NOMO-1 treated with dmso at 0.1 percent for 144 hours (cell line): ENCODE measurements around the gene P2RX4.

ENCODE experiments used
- DNase-seq: peaks from one replicate; lab custom pipeline; 2025; ENCODE audit not compliant: unreplicated experiment; lab: John Stamatoyannopoulos, UW

P2RX4 gene

DNA sequence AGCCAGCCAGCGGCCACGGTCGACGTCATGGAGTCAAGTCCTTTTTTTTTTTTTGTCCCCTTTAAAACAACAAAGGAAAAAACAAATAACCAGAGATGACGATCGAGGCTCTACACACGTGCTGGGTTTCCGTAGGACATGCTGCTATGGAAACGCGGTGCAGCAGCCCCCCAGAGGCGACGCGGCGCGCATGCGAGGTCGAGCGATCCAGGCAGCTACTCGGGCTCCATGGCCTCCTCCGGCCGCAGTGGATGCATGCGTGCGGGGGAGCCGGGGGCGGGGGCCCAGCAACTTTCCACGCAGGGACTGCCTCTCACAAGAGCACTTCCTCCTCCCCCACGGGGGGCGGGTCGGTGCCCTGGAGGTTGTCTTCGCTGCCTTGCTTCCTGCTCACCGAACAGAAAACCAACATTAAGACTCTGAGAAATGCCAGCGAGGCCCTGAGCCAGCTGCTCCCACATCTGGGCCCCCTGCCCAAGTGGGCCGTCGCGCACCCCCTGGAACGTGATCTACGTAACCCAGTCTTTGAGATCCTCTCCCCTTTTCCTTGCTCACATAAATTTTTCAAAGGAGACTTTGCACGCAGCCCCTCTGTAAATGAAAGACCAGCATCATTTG, 30.7 kb downstream of the P2RX4 start:
- peak; percentile 82 for DNase-seq

- DNase-seq, result no peak
Observed at GRCh38 chr12:121241156-121241970, 31.4 kb downstream of the P2RX4 start.

GRCh38 chr12:121245031-121245430, 35.1 kb downstream of the P2RX4 start:
- no peak for DNase-seq

GRCh38 chr12:121245951-121246350, 36.0 kb downstream of the P2RX4 start:
- DNase-seq, result no peak

GRCh38 chr12:121246893-121247557, 37.1 kb downstream of the P2RX4 start:
- no peak for DNase-seq

DNA sequence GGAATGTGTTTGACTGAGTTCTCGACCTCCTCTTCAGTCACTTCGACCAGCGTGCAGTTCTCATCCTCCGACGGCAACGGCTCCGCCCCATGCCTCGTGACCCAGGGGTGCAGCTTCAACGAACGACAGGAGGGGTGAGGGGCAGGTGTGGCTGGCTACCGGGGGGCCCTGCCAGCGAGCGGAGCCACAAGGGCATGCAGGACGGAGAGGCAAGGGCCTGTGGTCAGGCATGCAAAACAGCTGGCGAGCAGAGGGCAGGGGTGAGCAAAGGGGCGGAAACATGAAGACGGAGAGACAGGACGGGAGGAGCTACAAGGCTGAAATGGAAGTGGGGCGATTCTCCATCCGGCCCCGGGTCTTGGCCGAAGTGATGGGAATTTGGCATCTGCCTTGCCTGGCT, 38.7 kb downstream of the P2RX4 start:
- DNase-seq, result no peak

DNA sequence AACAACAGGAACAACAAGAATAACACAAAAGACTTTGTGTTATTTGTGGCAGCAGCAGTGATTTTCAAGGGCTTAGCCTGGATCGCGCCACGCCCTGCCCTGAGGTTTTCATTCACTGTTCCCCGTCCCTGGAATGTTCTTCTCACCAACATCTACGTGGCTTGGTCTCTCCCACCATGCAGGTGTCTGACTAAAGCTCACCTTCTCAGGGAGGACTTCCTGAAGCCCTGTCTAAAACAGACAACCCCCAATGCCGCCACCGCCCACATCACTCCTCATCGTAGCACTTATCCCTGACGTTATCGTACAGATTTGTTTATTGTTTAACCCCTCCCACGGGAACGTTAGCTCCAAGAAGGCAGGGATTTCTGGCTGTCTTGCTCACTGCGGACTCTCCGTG, 40.4 kb downstream of the P2RX4 start:
- DNase-seq, result no peak

GRCh38 chr12:121251838-121252237, 41.9 kb downstream of the P2RX4 start:
- DNase-seq, result no peak

- DNase-seq, result no peak
Observed at GRCh38 chr12:121252712-121253345, 42.9 kb downstream of the P2RX4 start.

- no peak for DNase-seq
Observed at GRCh38 chr12:121253638-121254335, 43.9 kb downstream of the P2RX4 start.

DNA sequence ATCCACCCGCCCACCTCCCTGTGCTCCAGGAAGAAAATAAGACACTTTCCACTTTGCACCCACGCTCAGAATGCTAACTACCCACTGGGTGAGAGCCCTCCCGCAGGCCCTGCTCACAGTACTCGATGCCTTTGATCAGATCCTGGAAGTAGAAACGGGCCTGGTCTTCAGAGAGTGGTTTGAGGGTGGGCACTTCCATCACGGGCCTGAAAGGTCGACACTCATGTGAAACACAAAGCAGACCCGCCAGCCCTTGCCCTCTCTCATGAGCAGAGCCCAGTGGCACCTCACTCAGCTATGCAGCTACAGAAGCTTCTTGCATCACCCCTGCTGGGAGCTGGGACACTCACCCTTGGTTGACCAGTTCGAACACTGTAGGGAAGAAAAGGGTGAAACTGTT, 45.5 kb downstream of the P2RX4 start:
- DNase-seq, result no peak

- peak; percentile 30 for DNase-seq
Observed at GRCh38 chr12:121257704-121258449, 47.9 kb downstream of the P2RX4 start.

- no peak for DNase-seq
Observed at GRCh38 chr12:121259074-121259473, 49.1 kb downstream of the P2RX4 start.

DNA sequence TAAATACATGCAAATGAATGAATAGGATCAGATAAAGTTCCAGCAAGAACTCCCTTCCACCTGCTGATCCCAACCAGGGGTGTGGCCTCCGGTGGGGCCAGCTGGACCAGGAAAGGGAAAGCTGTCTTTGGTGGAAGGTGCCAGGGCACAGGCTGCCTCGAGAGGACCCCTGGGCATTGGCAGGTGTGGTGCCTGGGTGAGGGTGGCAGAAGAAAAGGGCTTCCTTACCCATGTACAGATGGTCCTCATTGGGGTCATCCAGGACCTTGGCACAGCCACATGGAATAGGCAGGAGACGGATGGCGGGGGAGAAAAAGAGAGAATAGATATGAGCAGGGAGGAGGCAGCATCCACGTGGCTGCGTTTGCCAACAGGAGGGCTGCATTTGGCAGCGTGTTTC, 50.2 kb downstream of the P2RX4 start:
- no peak for DNase-seq

- no peak for DNase-seq
Observed at GRCh38 chr12:121261398-121261797, 51.5 kb downstream of the P2RX4 start.

DNA sequence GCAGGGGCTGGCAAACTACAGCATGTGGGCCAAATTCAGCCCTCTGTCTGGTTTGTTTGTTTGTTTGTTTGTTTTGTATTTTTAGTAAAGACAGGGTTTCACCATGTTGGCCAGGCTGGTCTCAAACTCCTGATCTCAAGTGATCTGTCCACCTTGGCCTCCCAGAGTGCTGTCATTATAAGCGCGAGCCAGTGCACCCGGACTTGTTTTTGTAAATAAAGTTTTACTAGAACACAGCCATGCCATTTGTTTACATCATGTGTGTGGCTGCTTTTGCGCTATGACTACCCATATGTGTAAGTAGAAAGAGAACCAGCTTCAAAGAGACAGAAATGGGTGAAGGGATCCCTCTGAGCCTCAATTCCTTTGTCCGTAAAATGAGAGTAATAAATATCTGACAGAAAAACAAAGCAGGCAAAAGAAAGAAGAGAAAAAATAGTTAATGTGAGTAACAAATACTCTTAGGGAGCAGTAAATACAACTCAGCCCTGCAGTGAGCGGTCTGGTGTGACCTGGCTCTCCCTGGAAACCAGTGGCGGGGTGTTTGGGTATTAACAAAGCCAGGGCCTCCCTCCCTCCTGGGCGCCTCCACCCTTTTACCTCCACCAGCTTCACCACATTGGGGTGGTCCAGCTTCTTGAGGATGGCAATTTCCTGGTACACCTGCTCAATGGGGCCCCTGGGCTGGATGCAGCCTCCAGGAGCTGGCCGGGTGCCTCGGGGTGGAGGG, 53.4 kb downstream of the P2RX4 start:
- DNase-seq, result no peak

- no peak for DNase-seq
Observed at GRCh38 chr12:121264135-121264534, 54.2 kb downstream of the P2RX4 start.

DNA sequence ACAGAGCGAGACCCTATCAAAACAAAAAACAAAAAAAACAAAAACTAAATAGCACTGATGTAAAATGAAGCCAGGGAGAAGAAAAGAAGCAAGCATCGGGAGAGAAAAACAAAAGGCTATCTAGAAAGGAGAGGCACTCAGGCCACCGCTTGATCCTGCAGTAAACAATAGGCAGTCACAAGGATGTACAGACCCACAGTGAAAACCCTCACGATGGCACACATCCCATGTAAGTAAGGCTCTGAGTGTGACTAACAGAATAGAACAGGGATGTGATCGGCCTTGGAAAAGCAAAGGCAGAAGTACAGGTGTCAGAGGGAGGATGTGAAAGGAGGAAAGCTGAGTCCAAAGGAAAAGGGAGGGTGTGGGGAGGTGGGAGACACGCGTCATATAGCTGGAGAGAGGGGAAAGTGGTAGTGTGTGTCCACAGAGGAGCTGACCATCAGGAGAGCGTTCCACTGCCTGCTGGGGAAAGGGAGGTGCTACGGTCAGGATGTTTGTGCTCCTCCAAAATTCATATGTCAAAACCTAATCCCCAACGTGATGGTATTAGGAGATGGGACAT, 55.1 kb downstream of the P2RX4 start:
- no peak for DNase-seq

GRCh38 chr12:121267822-121268221, 57.9 kb downstream of the P2RX4 start:
- no peak for DNase-seq
